ENCODE data around the gene IFNL3.
"Not testable (repeated sequence)": the region's sequence is repeated elsewhere in the genome, so short reads cannot be mapped to it uniquely, and the experiment has no call there.

IFNL3 gene

DNA sequence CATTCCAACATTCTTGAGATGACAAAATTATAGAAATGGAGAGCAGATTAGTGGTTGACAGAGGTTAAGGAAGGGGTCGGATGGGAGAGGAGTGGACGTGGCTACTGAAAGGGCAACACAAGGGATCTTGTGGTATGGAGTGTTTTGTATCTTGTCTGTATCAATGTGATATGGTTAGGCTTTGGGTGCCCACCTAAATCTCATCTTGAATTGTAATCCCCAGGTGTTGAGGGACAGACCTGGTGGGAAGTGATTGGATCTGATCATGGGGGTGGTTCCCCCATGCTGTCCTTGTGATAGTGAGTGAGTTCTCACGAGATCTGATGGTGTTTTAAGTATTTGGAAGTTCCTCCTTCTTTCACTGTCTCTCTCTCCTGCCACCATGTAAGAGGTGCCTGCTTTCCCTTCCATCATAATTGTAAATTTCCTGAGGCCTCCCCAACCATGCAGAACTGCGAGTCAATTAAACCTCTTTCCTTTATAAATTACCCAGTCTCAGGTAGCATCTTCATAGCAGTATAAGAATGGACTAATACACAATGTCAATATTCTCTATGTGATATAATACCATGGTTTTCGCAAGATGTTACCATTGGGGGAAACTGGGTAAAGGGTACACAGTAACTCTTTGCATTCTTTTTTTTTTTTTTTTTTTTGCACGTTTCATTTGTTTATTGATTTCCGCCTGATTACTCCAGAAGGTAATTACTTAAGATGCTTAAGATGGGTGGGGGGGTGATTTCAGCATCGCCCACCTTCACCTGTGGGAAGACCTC, 8.8 kb upstream of the IFNL3 start:
- DNase-seq (ENCODE audit: low read depth, low spot score), result no peak

DNA sequence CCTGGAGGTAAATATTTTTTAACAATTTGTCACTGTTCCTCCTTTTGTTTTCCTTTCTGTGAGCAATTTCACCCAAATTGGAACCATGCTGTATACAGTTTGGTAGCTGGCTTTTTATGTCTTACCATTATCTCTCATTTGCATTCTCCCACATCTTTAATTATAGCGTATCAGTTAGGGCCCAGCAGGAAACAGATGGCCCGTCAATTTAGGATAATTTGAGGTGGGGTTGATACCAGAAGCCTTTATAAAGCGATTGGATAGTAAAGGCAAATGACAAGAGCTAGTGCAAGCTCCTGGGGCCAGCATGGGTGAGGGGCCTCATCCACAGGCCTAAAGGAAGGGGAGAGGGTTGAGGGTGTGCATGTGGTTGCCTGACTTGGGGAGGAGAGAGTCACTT, 7.7 kb upstream of the IFNL3 start:
- DNase-seq (ENCODE audit: low read depth, low spot score), result no peak

DNA sequence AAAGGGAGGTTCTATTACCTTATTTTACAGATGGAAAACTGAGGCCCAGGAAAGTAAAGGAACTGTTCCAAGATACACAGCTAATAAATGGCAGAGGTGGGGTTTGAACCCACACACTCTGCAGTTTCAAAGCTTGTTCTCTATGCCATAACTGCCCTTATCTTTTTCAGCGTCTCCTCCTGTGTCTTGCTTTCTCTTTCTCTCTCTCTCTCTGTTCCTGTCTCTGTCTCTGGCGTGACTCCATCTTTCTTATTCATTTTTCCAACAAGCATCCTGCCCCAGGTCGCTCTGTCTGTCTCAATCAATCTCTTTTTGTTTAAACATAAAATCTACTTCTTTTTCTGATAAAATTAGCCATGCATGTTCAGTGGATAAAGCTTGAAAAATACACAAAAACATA, 7.0 kb upstream of the IFNL3 start:
- DNase-seq (ENCODE audit: low read depth, low spot score), result no peak

DNA sequence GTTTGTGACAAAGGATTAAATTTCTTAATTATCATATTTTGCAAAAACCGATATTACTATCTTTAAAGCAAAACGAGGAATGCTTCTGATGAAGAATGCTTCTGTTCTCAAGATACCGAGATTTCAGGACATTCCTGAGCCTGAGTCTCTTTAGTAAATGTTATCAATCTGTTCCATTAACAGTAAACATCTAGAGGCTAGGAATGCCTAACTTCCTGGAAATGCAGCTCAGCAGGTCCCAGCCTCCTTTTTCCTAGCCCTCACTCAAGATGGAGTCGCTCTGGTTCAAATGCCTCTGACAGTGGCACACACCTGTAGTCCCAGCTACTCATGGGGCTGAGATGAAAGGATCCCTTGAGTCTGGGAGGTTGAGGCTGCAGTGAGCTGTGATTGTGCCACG, 6.3 kb upstream of the IFNL3 start:
- no peak for DNase-seq (ENCODE audit: low read depth, low spot score)

DNA sequence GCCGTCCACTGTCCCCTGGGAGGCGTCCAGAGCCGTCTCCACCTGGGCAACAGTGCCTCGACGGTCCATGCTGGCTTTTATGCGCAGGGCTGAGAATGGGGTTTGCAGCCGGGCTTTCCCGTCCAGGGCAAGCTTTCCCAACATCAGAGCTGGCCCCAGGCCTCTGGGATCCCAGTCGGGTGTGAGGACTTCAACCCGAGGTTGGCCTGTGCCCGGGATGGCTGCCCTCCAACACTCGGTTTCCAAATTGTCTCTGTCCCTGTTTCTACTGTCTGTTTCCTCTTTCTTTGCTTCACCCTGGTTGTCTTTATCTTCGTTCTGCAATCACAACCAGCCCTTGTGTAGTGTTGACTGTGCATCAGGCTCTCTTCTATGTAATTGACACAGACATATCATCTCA, 4.0 kb upstream of the IFNL3 start, which contains the start of gene IFNL4:
Gene IFNL4 (minus strand): TSS at position 51 of the 400 bp plus-strand sequence.
- no peak for DNase-seq (ENCODE audit: low read depth, low spot score)

DNA sequence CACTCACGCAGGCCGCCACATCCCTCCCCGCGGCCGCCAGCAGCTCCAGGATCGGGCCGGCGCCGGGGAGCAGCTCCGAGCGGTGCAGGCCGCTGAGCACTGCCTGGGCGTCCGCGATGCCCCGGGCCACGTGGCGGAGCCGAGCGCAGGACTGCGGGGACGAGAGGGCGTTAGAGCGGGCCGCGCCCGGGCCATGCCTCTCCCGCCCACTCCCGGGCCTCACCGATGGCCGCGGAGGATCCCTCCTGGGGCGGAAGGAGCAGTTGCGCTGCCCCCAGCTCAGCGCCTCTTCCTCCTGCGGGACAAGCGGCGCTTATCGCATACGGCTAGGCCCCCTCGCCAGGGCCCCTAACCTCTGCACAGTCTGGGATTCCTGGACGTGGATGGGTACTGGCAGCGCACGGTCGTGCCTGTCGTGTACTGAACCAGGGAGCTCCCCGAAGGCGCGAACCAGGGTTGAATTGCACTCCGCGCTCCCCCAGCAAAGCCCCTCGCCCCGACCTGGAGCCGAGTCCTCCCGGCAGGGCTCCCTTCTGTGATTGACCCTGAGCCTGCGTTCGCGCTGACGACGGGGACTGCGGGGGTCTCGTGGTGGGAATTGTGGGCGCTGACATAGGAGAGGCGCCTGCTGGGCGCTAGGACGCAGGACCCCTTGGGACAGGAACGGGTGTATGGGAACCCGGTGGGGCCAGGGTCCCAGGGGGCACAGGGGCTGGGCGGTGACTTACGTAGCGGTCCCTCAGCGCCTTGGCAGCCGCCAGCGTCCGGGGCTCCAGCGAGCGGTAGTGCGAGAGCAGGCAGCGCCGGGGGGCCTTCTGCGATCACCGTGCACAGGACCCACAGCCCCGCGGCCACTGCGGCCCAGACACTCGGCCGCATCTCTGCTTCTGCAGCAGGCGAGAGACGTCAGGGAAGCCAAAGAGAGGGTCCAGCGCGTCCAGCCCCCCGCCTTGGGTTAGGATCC, 3.2 kb upstream of the IFNL3 start:
- no peak for DNase-seq (ENCODE audit: low read depth, low spot score)

DNA sequence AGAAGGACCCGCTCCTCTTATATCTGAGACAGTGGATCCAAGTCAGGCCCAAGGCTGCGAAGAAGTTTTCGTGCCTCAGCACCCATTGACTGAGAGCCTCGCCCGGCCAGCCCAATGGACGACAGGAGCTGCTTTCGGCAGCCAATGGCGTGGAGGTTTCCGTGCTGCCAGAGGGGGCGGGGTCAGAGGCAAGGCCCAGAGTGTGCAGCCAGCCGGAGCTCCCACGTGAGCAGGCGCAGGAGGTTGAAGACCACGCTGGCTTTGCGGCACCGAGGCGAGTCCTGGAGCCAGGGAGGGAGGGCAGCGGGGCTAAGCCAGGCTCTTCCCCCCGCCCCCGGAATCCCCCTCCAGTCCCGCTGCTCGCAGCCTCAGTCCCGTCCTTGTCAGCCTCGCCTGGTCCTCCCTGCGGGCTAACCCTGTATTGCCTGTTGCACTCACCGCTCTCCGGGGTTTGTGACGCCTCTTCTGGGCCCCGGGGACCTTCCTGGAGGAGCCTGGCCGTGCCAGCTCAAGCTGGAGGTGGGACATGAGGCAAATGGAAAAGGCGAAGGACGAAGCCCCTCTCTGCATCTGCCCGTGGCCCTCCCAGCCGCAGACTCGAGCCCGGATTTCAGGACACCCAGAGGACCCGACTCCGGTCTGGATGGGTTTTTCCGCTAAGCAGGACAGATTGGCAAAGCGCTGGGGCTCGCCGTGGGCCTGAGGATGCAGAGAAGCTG, 2.3 kb upstream of the IFNL3 start:
- no peak for DNase-seq (ENCODE audit: low read depth, low spot score)

DNA sequence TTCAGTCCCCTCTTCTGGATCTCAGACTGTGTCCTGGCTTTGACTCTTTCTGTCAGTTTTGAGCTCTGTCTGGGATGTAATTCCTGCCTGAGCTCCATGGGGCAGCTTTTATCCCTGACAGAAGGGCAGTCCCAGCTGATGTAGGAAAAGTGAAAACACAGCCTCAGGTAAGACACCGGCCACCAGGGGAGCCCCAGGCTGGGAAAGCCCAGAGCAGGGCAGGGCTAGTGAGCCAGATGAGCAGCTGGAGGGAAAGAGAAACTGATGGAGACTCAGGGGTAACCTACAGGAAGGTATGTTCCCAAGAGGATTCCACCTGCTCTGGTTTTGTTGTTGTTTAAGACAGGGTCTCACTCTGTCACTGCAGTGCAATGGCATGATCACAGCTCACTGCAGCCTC, 360 bp upstream of the IFNL3 start:
- not testable (repeated sequence) for DNase-seq (ENCODE audit: low read depth, low spot score)

DNA sequence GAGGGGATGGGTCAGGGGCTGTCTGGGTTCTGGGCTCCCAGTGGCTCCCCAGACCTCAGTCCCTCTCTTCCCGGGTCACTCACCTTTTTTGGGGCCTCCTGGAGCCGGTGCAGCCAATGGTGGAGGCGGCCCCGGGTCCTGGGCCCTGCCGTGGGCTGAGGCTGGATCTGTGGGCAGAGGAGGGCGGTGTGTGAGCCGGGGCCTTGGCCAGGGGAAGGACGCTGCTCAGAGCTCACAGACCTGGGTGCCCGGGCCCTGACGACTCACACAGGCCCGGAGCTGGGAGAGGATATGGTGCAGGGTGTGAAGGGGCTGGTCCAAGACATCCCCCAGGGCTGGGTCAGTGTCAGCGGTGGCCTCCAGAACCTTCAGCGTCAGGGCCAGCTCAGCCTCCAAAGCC, 1.1 kb downstream of the IFNL3 start:
- DNase-seq (ENCODE audit: low read depth, low spot score), result not testable (repeated sequence)

DNA sequence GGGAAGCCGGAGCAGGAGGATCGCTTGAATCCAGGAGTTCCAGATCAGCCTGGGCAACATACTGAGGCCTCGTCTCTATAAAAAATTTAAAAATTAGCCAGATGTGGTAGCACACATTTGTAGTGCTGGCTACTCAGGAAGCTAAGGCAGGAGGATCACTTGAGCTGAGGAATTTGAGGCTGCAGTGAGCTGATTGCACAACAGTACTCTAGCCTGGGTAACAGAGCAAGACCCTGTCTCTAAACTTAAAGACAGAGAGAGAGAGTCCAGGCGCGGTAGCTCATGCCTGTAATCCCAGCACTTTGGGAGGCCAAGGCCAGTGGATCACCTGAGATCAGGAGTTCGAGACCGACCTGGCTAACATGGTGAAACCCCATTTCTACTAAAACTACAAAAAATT, 4.4 kb downstream of the IFNL3 start:
- no peak for DNase-seq (ENCODE audit: low read depth, low spot score)

DNA sequence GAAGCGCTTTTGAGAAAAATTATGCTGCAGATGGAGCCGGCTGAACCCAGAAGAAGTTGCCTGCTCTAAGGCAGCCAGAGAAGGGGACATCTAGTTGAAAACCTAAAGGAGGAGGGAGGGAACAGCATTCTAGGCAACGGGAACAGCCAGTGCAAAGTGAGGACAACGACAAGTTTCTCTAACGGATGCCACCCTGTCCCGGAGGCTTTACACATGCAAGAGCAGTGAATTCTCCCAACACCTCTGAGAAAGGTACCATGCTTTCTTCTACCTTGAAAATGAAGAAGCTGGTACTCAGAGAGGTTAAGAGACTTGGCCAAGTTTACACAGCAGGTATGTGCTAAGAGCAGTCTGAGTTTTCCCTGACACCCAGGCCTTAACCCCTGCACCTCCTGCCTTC, 5.9 kb downstream of the IFNL3 start:
- no peak for DNase-seq (ENCODE audit: low read depth, low spot score)

DNA sequence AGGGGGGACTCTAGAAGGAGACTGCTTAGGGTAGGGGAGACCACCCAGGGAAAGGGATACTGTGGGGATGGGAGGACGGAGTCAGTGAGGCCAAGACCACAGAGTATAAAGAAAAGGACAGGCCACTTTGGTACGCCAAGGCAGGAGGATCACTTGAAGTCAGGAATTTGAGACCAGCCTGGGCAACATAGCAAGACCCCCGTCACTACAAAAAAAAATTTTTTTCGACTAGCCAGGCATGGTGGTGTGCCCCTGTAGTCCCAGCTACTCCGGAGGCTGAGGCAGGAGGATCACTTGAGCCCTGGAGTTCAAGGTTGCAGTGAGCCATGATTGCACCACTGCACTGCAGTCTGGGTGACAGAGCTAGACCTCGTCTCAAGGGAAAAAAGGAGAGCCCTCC, 6.6 kb downstream of the IFNL3 start:
- no peak for DNase-seq (ENCODE audit: low read depth, low spot score)

DNA sequence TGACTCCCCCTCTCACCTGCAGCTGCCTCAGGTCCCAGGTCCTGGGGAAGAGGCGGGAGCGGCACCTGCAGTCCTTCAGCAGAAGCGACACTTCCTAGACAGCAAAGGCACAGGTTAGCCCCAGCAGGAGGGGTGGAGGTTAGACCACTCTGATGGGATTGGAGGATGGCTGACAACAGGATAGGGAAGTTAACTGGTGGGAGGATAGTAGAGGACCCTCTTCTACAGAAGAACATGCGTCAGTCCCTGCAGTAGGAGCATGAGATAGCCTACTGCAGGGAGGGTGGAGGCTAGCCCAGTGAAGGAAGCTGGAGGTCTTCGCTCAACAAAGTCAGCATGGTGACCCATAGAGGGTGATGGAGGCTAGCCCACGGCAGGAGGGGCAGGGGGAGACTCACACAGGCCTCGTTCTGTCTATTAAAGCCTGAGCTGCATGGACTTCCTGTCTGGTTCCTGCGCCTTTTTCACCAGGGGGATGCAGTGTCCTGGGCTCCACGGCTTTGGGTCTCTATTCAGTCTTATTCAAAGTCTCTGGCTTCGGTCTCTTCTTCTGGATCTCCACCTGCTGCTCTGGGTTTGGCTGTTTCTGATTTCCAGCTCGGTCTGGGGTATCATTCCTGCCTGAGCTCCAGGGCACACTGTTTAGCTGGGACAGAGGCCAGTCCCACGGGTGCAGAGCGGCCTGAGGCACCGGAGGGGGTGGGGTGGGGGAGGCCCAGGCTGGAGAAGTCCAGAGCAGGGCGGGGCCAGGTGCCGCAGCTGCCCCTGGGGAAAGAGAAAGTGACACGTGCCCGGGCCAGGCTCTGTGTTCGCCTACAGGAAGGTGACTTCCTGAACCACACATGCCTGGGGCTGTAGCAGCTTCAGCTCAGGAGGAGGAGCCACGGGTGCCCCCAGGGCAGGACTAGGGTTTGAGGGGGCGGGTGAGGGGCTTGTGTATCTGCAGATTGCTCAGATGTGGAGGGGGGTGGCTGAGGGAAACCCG, 7.3 kb downstream of the IFNL3 start:
- DNase-seq (ENCODE audit: low read depth, low spot score), result no peak

DNA sequence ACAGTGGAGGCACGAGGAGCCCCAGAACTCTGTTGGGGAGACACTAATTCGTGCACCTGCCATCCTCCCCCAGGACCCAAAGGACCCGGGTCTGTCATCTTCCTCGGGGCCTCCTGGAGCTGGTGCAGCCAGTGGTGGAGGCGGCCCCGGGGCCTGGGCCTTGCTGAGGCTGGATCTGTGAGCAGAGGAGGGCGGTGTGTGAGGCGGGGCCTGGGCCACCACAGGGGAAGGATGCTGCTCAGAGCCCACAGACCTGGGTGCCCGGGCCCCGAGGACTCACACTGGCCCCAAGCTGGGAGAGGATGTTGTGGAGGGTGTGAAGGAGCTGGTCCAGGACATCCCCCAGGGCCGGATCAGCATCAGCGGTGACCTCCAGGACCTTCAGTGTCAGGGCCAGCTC, 8.3 kb downstream of the IFNL3 start:
- no peak for DNase-seq (ENCODE audit: low read depth, low spot score)

DNA sequence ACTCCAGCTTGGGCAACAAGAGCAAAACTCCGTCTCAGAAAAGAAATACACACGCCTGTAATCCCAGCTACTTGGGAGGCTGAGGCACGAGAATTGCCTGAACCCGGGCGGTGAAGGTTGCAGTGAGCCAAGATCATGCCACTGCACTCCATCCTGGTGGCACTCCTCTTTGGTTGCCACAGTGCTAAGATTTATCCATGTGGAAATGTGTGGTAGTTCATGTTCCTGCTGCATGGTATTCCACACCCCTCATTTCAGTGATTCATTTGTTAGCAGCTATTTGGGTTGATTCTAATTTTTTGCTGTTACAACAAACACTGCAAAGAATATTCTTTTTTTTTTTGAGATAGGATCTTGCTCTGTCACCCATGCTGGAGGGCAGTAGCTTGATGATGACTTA, 12.1 kb downstream of the IFNL3 start:
- DNase-seq (ENCODE audit: low read depth, low spot score), result no peak

DNA sequence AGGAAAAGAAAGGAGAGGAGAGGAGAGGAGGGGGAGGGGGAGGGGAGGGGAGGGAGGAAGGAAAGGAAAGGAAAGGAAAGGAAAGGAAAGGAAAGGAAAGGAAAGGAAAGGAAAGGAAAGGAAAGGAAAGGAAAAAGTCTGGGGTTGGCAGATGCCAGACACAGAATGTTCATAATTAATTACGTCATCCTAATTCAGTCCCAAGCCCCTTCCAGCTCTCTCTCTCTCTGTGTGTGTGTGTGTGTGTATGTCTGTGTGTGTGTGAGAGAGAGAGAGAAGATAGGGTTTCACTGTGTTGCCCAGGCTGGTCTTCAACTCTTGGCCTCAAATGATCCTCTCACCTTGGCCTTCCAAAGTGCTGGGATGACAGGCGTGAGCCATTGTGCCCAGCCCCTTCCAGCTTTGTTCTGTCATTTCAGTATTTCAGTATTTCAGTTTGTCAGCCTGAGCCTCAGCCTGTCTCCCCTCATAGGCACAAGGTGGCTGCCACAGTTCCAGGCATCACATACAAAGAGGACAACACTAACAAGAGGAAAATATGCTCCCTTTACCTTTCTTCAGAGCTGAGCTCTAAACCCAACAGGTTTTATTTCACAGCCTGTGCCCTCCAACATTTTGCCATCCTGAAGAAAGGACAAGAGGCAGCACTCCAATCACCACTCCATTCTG, 14.6 kb downstream of the IFNL3 start:
- DNase-seq (ENCODE audit: low read depth, low spot score), result no peak

DNA sequence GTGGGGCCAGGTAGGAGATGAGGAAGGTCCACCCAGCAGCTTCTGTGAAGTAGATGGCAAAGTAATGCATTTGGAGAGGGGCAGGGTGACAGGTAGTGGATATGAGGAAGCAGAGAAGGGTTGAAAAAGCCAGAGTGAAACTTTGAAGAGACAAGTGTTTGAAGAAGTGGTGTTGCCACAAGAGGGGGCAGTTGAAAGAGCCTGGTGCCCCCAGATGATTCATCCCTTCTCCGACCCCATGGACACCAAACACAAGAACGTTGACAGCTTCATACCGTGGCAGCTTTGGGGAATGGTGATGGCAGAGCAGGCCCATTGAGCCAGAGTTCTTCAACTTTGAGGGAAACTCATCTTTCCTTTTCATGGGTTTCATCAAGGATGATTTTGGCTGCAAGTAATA, 19.9 kb downstream of the IFNL3 start:
- DNase-seq (ENCODE audit: low read depth, low spot score), result no peak

DNA sequence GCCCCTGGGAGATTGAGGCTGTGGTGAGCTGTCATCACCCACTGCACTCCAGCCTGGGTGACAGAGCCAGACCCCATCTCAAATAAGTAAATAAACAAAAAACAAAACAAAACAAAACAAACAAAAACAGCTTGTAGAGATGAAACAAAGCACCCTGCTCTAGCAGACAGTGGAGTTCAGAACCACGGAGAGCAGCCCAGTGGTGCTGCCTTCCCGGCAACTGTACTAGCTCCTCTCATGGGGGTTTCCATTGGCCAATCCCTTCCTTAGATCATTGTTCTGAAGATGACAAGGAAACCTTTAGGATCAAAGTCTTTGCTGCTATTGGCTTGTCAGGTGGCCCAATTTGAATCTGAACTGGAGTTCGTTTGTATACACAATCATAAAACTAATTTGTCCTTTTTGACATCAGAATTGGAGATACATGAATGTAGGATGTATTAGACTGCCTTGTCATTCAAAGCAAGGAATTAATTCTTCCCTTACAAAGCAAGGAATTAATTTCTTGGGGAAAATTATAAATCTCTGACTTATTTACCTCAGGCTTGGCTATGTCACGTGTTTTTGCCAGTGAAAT, 21.0 kb downstream of the IFNL3 start:
- no peak for DNase-seq (ENCODE audit: low read depth, low spot score)

DNA sequence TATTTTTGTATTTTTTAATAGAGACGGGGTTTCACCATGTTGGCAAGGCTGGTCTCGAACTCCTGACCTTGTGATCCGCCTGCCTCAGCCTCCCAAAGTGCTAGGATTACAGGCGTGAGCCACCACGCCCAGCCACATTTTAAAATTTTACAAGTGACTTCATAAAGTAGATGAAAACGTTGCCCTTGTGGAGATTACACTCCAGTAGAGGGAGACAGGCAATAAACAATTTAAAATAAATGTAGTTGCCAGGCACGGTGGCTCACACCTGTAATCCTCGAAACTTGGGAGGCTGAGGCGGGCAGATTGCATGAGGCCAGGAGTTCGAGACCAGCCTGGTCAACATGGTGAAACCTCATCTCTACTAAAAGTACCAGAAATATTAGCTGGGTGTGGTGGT, 25.7 kb downstream of the IFNL3 start:
- not testable (repeated sequence) for DNase-seq (ENCODE audit: low read depth, low spot score)
